Neural progenitor cell (in vitro differentiated cells): Measurements from ENCODE around the gene CMTM4.

ENCODE experiments used
- EZH2 ChIP-seq: fragments of 200-600 bp; sonication (generic); IDR thresholded peaks from 2 replicates; pipeline ENCODE4 v1.6.1; 2017; ENCODE audit warnings: antibody characterized with exemption, mild to moderate bottlenecking, moderate library complexity
- EZH2phosphoT487 ChIP-seq: fragments of 200-600 bp; sonication (generic); IDR thresholded peaks from 2 replicates; pipeline ENCODE4 v1.6.1; 2017; ENCODE audit warnings: antibody characterized with exemption
- TF ChIP-seq, protein P1 (sequence below): fragments of 200-600 bp; sonication (generic); IDR thresholded peaks from 2 replicates; pipeline ENCODE4 v1.5.1; 2017; ENCODE audit warnings: antibody characterized with exemption, mild to moderate bottlenecking

DNA sequence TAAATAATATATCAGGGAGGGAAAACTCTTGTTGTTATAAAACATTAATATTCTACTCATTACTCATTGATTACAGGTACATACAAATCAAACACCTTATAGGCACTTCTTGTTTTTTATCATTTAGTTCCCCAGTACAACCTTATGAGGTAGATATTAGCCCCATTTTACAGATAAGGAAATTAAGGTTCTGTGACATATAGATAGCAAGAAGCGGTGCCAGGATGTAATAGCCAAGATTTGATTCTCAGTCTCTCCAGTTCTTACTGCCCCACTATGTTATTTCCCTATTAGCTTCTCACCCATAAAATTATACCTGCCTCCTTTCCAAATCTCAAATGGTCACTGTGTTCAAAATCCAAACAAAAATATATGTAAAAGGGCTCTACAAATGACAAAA, 55.2 kb downstream of the CMTM4 start:
- TF ChIP-seq, protein P1, sequence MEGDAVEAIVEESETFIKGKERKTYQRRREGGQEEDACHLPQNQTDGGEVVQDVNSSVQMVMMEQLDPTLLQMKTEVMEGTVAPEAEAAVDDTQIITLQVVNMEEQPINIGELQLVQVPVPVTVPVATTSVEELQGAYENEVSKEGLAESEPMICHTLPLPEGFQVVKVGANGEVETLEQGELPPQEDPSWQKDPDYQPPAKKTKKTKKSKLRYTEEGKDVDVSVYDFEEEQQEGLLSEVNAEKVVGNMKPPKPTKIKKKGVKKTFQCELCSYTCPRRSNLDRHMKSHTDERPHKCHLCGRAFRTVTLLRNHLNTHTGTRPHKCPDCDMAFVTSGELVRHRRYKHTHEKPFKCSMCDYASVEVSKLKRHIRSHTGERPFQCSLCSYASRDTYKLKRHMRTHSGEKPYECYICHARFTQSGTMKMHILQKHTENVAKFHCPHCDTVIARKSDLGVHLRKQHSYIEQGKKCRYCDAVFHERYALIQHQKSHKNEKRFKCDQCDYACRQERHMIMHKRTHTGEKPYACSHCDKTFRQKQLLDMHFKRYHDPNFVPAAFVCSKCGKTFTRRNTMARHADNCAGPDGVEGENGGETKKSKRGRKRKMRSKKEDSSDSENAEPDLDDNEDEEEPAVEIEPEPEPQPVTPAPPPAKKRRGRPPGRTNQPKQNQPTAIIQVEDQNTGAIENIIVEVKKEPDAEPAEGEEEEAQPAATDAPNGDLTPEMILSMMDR, result no peak
- TF ChIP-seq EZH2 (no peak), EZH2phosphoT487 (no peak)
